Stimulated activated CD4-positive, alpha-beta T cell treated with anti-CD3 and anti-CD28 coated beads, Interleukin-15, amount 100 ng/mL, for 24 hours (primary cell): ENCODE results near the gene P2RX2.

Experiments
- DNase-seq: peaks from one replicate; pipeline ENCODE4 v3.0.0-alpha.2; 2020

The P2RX2 gene

DNA sequence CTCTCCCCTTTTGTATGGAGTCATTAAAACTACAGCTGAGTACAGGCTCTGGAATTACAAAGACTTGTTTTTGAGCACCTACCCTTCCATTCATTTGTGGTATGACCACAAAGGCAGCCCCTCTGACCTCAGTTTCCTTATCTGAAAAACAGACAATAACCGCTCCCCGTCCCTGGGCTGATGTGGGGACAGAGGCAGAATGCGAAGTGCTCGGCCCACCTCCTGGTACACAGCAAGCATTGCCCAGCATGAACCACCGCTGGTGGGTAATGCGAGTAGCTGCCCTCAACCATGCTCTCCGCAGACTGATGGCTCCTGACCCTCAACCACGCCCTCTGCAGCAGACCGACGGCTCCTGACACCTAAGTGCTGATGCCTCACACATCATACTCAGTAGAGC lies 22.4 kb downstream of the P2RX2 start:
- DNase-seq = no peak

DNA sequence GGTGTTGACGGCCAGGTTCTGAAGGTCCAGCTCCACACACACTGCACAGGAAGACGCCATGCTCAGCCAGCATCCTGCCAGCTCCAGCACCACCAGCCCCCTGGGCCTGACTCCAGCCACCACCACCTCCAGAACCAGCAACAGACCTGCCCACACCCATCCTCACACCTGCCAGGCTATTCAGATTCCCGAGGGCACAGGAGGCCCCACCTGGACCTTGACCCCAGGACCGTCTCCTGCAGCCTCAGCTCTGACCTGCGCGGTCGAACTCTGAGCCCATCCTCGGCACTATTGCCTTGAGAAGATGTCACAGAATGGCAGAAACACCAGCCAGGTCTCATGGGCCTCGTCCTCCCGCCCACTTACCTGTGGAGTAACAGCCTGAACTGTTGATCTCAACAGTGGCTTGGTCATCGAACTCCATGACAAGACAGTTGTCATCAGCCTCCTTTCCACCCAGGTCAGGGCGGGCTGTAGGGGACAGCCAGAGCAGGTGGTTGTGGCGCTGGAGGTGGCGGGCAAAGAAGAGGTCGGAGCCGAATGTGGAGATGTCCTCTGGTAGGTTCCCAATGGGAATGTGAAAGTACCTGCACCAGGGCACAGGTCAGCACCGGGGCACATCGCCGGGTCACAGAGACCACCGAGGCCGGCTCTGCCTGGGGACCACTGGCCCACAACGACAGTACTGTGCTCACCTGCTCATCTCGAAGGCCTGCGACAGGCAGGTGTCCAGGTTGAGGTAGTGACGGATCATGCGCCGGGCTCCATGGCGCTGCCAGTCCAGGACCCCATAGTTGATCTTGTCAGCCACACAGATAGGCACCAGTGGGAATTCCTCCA lies 23.5 kb downstream of the P2RX2 start:
- DNase-seq = no peak

- DNase-seq = no peak
Observed at GRCh38 chr12:132642846-132643835, 24.6 kb downstream of the P2RX2 start.

DNA sequence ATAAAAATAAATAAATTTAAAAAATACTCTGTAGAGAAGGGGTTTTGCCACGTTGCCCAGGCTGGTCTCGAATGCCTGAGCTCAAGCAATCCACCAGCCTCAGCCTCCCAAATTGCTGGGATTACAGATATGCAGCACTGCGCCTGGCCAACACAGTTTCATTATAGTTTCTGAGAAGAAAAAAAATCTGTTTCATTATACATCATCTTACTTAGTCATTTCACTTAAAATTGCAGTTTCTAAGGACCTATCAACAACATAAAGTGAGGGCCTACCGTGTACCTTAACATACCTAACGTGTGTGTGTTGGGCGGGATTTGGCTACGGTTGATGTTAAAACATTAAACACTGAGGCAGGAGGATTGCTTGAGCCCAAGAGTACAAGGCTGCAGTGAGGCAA lies 28.3 kb downstream of the P2RX2 start:
- DNase-seq = no peak

DNA sequence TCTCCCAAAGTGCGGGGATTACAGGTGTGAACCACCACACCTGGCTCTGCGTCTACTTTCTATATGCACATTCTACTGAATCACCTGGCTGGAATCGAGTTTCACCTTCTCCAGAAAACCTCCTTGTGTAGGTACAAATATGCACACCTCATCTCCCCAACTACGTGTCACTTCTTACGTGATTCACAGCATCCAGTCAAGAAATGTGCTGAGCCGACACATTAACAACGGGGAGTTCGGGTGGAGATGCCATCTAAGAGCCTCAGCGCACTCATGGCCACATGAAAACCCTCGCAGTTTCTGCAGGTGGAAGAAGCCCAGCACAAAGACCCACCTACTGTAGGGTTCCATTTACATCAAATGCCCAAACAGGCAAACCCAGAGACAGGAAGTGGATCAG lies 29.3 kb downstream of the P2RX2 start:
- DNase-seq = no peak

- DNase-seq = no peak
Observed at GRCh38 chr12:132648616-132649225, 30.1 kb downstream of the P2RX2 start.

DNA sequence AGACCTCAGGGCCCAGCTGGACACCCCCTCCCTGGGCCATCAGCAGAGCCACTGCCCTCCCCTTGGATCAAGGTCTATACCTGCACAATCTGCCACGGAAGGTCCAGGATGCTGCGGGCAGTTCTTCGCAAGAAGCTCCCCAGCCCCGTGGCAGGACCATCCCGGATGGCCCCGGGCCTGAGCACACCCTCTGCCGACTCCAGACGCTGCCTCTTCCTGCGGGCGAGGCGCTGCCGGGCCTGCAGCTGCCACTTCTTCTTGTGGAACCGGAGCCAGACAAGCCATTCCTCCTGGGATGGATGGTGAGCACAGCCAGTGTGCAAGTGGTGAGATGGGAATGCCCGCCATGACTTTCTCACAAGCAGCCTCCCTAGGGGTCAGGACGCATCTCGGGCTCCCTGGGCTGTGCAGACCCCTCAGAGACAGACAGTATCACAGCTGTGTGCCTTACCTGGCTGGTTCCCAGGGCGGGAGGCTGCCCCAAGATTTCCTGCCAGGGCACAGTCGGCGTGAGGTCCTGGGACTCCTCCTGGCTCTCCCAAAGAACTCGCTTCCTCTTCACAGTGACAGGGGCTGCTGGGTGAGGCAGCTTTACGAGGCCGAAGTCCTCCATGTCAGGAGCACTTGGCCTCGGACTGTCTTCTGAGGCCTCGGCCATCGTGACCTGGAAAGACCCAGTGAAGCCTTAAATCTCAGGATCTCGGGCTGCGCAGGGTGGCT lies 30.8 kb downstream of the P2RX2 start:
- DNase-seq = no peak

DNA sequence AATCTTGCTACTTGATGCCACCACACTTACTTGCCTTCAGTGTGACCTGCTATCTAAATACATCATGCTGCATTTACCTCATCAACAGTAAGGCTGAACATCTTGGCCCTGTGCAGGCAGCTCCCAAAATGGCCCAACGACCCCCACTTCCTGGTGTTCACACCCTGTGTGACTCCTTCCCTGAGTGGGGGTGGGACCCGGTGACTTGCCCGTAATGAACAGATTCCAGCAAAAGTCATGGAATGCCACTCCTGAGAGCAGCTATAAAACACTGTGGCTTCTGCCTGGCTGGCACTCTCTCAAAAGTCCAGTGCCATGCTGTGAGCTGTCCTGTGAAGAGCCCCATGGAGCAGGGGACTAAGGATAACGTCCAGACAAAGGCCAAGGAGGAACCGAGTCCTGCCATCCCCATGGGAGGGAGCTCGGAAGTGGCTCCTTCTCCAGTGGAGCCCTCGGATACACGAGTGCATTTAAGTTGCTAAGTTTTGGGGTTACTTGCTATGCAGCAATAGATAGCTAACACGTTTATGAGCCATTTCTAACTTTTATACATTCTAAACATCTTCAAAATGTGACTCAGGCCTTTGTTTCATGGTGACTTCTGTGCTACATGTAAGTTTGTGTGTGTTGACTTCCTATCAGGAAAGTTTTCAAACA lies 33.0 kb downstream of the P2RX2 start:
- DNase-seq = no peak

DNA sequence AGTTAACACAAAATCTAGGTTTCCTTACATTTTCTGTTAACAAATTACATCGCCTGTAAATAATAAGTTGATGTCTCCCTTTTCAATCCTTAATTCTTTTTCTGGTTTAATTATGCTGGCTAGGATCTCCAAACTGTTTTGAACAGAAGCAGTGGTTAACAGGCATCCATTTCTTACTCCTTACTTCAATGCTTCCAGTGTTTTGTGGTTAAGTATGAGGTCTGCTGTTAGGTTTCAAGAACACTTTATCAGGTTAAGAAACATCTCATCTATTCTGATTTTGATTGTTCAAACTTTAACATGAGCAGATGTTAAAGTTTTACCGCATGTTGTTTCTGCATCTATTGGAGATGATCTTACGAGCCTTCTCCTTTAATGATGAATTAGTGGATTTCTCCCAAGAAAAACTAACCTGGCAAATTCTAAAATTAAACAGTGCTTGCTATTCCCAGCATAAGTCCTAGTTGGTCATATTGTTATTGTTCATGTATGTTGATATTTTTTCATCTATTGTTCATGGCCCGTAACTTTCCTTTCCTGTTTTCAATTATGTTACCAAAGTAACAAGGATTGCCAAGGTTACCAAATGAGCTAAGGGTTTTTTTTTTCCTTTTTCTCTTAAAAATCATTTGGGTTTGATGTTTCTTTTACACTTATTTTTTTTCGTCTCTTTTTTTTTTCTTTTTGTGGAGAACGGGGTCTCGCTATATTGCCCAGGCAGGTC lies 35.2 kb downstream of the P2RX2 start:
- no peak for DNase-seq

- DNase-seq = no peak
Observed at GRCh38 chr12:132657004-132657727, 38.6 kb downstream of the P2RX2 start.

DNA sequence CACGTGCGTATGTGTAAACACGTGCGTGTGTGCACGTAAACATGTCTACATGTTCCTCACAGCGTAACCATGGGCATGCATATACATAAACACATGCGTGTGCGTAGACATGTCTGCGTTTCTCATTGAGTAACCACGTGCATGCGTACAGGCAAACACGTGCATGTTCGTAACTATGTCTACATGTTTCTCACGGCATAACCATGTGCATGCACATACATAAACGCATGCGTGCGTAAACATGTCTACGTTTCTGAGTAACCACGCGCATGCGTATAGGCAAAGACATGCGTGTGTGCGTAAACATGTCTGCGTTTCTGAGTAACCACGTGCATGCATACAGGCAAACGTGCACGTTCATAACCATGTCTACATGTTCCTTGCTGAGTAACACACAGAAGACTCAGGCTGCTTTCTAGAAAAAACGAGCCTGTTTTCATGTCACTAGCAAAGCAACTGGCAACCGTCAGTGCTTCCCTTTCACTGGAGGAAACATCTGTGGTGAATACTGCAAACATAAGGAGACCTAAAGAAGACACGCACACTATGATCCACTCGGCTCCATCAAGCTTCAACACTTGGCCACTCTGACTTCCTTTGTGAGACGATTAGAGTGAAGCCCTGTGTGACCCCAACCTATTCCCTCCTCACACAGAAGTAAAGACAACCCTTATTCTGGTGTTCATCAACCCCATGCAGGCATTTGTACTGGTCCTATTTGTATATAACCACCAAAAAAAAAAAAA lies 39.7 kb downstream of the P2RX2 start:
- DNase-seq = no peak

GRCh38 chr12:132659146-132659545 lies 40.6 kb downstream of the P2RX2 start:
- no peak for DNase-seq

- no peak for DNase-seq
Observed at GRCh38 chr12:132660052-132660451, 41.5 kb downstream of the P2RX2 start.

- DNase-seq = no peak
Observed at GRCh38 chr12:132660996-132661395, 42.4 kb downstream of the P2RX2 start.

DNA sequence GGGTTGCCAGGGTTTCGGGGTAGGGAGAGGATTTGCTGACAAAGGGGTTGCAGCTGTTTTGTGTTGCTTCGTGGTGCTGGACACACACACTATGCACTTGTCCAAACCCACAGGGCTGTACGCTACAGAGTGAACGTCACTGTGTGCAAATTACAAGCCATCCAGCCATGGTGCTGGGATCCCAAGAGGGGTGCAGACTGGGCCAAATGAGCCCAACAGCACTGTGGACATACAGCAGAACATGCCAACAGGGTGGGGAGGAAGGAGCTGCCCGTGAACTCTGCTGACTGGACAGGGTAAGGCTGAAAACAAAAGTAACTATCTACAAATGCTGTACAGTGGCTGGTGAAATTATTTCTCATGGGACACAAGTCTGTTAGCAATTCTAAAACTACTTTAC lies 43.4 kb downstream of the P2RX2 start:
- no peak for DNase-seq

DNA sequence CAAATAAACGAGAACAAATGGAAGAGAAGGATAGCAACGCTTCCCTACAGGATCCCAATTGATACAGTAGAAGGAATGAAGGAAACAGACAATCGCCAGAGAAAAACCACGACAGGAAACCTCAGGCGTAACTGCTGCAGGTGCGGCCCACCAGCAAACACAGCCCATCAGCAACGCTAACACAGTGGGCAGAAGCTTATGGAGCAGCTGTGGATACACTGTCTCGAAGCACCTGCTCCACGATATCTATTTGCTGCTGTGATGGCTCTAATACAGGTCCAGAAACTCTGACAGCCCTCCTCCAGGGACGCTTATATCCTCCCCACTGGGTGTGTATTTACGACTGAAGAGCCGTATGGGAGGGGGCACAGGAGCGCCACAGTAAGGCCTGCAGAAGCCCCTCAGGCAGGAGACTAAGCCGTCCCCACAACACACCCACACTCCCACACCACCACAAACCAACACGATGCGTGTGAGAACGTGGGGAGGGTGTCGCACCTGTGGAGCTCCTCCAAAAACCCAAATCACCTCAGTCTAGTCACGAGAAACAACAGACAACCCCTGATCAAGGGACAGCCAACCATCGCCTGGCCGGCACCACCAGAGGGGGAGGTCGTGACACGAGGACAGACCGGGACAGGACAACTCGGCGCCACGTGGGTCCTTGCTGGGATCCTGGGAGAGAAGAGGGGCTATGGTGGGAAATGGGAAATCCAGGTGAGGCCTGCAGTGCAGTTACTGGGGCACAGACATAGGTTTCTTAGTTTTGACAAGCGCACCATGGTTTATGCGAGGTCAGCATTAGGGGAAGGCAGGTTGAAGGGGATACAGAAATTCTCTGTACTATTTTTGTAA lies 44.6 kb downstream of the P2RX2 start:
- DNase-seq = no peak

GRCh38 chr12:132664206-132665148 lies 45.9 kb downstream of the P2RX2 start:
- DNase-seq = no peak

GRCh38 chr12:132665149-132665491 lies 46.5 kb downstream of the P2RX2 start:
- no peak for DNase-seq
